ENCODE results near the gene LOXL4.

- no peak for TF ChIP-seq CTCF (IDR thresholded peaks at IDR 0.05; ENCODE audit: borderline replicate concordance, extremely low read depth, low read length, poor library complexity, severe bottlenecking)
- TF ChIP-seq EZH2 (IDR thresholded peaks at IDR 0.05; ENCODE audit: borderline replicate concordance, low read depth, low read length, severe bottlenecking), result no peak
Observed at GRCh38 chr10:98246911-98247805, 20.8 kb downstream of the LOXL4 start.

Measured in DND-41 (cell line).